GM20431 (cell line): Measurements from ENCODE around the gene LPCAT1.
"Not testable (repeated sequence)": the region's sequence is repeated elsewhere in the genome, so short reads cannot be mapped to it uniquely, and the experiment has no call there.

Experiments
- in situ Hi-C: fragments of 300-500 bp; cut with MseI, MboI; formaldehyde crosslinking; loops from one replicate; pipeline ENCODE4 v1.15.0; 2020; ENCODE audit warnings: low sequenced_read_pairs; ENCODE audit not compliant: unreplicated experiment

The LPCAT1 gene

DNA sequence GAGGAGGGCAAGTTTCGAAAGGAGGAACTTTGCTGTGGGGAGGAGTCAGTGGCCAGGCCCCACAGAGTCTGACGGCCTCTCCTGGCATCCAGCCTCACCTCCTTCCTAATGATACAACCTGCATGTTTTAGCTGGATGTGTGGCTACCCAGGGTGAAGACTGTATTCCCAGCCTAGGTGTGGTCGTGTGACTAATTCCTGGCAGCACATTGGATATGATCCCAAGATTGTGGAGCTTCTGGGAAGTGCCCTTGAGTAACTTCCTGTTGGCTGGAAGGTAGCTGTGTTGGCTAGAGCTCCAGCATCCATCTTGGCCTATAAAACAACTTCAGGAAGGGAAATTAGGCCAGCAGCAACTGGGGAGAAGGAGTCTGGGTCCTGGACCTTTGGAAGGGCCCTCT, 19.0 kb upstream of the LPCAT1 start:
- in situ Hi-C loops: no loop called here

- in situ Hi-C loops: no loop called here
These were observed 18.1 kb upstream of the LPCAT1 start for GRCh38 chr5:1541702-1542400.

GRCh38 chr5:1540831-1541701, 17.3 kb upstream of the LPCAT1 start:
- in situ Hi-C loops: no loop called here

DNA sequence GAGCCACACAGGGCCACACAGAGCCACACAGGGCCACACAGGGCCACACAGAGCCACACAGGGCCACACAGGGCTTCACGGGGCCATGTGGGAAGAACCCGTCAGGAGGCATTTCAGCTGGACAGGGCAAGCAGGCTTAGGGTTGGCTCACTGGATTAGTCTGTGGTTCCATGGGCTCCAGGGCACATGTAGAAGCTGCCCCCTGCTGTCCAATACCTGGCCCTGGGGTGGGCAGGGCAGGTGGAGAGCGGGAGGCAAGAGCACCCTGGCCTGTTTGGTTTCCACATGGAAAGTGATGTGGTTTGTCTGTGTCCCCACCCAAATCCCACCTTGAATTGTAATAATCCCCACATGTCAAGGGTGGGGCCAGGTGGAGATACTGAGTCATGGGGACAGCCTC, 16.4 kb upstream of the LPCAT1 start:
- in situ Hi-C loops: no loop called here

- in situ Hi-C loops: not testable (repeated sequence)
These were observed 15.8 kb upstream of the LPCAT1 start for GRCh38 chr5:1539393-1540161.

GRCh38 chr5:1538741-1539392, 15.1 kb upstream of the LPCAT1 start:
- in situ Hi-C loops: no loop called here

DNA sequence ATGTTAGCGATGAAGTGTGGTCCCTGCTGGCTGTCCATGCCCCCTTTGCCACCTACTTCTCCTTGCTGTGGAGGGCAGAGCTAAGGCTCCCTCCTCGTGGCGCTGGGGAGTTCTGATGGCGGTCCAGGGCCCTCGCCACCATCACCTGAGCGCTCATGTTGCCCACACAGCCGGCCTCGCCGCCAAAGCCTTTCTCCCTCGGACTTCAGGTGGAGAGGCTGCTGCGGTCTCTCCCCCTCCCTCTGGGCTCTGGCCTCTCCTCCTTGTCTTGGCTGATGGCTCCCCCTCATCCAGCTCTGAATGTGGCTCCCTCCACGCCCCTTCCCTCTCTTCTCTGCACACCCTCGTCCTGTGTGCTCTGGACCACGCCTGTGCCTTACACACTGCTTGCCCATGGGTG, 14.5 kb upstream of the LPCAT1 start:
- in situ Hi-C loops: no loop called here

DNA sequence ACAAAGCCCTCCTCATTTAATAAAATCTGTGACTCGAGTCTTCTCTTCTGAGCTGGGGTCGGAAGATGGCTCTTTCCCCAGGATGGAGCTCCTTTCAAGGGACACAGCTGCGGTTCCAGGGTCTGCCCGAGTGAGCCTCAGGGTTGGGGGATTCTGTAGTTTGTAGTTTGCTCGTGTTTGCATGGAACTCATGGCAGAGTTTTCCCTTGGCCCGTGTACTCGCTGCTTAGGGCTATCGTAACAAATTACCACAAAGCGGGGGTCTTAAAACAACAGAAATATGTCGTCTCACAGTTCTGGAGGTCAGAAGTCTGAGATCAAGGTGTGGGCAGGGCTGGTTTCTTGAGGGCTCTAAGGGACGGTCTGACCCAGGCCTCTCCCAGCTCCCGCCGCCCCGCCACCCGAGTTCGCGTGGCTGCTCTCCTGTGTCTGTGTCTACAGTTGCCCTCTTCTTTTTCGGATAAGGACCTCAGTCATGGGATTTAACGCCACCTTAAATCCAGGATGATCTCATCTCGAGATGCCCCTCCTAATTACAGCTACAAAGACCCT, 13.9 kb upstream of the LPCAT1 start:
- in situ Hi-C loops: no loop called here

DNA sequence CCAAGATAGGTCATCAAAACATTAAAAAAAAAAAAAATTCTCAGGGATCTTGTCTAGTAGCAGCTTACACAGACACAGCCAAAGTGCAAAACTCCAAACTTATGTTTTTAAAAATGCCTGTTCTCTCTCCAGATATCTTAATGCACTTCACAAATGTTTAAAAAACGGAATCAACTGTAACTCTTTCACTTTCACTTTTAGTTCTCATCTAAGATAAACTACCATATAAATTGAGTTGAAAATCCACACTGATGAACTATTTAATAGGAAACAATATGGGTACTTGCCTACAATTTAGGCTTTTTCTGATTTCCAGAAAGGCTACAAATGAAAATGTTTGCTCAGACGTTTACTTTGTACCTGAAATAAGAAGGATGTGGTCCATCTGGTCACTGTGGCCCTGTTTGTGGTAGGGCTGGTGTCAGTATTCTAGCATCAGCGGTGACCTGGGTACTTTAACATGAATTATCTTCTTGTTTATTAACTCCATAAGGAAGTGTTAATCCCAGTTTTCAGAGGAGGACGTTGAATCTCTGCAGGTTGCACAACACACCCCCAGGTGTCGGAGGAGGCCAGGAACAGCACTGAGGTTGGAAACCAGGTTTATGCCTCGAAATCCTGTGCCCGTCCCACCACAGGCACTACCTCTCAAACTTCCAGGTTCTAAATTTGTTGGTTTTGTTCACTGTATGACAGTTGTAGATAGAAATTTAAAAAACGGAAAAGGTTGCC, 13.3 kb upstream of the LPCAT1 start:
- in situ Hi-C loops: no loop called here

- in situ Hi-C loops: no loop called here
These were observed 12.6 kb upstream of the LPCAT1 start for GRCh38 chr5:1536322-1536845.

DNA sequence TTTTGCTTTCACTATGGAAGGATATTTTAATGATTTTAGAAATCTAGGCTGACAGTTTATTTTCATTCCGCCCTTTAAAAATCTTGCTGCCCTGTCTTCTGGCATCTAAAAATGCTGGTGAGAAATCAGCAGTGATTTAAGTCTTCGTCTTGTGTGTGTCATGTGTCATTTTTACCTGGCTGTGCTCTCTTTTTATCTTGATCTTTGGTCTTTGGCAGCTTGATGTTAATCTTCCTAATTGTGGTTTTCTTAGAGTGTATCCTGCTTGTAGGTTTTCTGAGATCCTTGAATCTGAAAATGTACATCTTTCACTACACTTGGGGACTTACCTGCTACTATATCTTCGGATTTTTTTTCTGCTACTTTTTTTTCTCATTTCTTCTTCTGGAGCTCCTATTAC, 11.9 kb upstream of the LPCAT1 start:
- in situ Hi-C loops: no loop called here

DNA sequence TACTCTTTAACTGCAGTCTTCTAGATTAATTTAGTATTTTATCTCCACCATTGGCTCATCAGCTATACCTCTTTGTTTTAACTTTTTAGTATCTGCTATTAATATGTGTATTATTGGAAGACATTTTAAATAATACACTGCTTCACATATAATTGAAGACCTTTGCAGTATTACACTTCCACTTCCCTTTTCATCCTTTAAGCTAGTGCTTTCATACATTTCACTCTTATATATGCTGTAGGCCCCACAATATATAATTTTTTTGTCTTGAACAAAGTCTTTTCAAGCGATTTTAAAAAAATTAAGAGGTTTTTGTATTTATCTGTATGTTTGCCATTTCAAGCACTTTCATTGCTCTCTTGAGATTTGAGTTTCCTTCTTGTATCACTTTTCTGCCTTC, 8.6 kb upstream of the LPCAT1 start:
- in situ Hi-C loops: no loop called here

DNA sequence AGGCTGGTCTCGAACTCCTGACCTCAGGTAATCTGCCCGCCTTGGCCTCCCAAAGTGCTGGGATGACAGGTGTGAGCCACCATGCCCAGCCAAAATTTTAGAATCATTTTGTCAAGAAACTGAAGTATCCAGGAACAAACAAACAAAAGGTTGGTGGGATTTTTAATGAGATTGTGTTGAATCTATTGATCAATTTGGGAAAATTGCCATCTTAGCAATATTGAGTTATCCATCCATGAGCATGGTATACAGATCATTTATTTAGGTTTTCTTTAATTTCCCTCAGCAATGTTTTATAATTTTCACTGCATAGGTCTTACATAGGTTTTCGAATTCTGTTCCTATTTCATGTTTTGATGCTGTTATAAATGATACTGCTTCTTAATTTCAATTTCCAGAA, 5.7 kb upstream of the LPCAT1 start:
- in situ Hi-C loops: no loop called here

GRCh38 chr5:1527533-1528205, 3.9 kb upstream of the LPCAT1 start:
- in situ Hi-C loops: no loop called here

DNA sequence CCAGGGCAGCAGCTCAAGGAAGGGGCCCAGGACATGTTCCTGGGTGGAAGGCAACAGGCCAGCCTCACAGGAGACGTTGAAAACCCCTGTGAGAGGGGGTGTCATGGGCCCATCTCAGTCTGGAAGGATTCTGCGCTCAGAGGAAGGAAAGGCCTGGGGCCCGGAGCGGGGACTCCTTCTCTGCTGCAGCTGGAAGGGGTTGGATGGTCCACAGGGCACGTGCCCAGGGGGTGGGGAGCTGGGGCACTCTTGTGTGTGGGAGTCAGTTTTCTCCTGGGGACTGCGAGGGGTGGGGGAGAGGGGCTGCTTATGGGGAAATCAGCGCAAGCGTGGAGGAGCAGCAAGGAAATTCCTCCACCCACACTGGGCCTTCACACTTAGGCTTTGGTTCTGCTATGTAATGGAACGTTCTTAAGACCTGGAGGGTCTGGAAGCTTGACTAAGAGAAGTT, 2.9 kb upstream of the LPCAT1 start:
- in situ Hi-C loops: no loop called here

DNA sequence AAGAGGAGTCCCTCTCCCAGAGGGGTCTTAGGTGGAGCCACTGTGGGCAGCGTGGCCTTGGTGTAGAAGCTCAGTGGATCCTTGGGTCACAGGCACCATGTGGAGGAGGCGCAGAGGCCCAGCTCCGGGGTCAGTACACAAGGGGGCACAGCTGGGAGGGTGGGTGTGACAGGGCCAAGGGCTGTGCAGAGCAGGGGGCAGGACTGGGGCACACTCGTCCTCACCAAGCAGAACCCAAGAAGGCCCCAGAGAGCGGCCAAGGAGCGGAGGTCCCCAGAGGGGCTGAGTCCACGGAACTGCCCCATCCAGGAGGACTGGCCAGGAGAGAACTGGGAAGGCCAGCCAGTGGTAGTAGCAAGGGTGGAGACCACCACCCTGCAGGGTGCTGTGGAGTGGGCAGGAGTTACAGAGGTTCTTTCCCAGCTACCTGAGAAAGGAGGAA, 2.5 kb upstream of the LPCAT1 start:
- in situ Hi-C loops: no loop called here

DNA sequence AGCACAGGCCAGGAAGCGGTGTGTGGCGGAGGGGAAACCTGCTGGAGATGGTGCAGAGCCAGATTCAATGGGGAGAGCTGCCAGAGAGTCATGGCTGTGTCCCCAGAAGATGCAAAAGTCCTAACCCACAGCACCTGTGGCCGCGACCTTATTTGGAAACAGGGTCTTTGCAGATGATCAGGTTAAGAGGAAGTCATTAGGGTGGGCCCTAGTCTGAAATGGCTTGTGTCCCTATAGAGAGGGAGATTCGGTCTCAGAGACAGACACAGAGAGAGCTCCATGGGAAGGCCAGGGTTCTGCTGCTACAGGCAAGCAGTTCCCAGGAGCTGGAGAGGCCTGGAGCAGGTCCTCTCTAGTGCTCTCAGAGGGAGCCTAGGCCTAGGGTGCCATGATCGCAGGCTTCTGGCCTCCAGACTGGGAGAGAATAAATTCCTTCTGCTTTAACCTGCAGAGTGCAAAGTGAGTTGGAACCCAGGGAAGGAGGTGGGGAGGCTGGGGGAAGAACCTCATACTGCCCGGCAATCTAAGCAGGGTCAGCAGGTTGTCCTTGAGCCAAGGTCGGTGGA, 1.9 kb upstream of the LPCAT1 start:
- in situ Hi-C loops: no loop called here
